ENCODE measurements around the gene TMEM221.

DNA sequence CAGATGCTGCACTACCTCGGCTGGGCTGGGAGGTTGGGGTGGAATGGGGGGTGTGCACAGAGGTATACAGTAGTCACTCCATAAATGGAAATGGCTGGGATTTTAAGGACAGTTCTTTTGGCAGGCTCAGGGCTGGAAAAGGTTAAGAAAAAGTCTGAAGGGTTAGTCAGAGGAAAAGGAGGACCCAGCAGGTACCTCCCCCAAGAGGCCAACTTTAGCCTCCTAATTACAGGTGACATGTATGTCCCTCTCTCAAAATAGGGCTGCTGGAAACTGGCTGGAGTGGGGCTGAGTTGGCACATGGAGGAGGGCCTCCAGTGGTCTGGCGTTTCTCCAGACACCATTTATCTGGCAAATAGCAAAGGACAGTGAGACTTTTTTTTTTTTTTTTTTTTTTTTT lies 55.5 kb downstream of the TMEM221 start:
- TF ChIP-seq, protein P1, sequence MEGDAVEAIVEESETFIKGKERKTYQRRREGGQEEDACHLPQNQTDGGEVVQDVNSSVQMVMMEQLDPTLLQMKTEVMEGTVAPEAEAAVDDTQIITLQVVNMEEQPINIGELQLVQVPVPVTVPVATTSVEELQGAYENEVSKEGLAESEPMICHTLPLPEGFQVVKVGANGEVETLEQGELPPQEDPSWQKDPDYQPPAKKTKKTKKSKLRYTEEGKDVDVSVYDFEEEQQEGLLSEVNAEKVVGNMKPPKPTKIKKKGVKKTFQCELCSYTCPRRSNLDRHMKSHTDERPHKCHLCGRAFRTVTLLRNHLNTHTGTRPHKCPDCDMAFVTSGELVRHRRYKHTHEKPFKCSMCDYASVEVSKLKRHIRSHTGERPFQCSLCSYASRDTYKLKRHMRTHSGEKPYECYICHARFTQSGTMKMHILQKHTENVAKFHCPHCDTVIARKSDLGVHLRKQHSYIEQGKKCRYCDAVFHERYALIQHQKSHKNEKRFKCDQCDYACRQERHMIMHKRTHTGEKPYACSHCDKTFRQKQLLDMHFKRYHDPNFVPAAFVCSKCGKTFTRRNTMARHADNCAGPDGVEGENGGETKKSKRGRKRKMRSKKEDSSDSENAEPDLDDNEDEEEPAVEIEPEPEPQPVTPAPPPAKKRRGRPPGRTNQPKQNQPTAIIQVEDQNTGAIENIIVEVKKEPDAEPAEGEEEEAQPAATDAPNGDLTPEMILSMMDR (IDR thresholded peaks at IDR 0.05) = no peak
- TF ChIP-seq POLR2A (IDR thresholded peaks at IDR 0.05) = no peak

Data from uterus (tissue), 2 donors.